ENCODE results near the gene TCP11. TPM values are rescaled to one million over a fixed set of nuclear protein-coding genes. Genes with fewer than 3 reads are reported as not detected.

TCP11 gene
- total and polyA plus RNA-seq, 2 donors (not counting 1 experiment from before 2014, with no cell fraction given): not detected

DNA sequence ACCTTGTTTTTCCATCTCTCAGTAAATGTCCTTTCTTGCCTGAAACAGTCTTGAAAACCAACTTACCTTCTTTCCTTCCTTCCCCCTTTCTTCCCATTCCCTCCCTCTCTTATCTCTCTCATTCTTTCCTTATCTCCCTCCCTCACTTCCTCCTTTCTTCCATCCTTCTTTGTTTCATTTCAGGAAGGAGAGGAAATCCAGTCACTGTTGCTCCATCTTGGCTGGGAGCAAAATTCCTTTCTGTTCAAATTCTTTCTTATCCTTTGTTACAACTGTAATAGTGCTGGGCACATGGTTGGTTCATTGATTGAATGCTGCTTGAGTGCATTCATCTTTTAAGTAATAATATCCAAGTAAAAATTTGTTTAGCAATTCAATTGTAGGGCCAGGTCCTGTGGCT, 17.4 kb upstream of the TCP11 start:
- Histone ChIP-seq H3K9ac (ENCODE audit: low read length) (no peak overlapping the region), H3K27ac (ENCODE audit: low read length in 2 of 2) (no peak overlapping the region), H3K4me3 (ENCODE audit: control extremely low read depth in 1 of 5, extremely low read depth in 1 of 5, insufficient read depth in 1 of 5, low read depth in 2 of 5, low read length in 4 of 5) (no peak overlapping the region), H3K4me1 (ENCODE audit: control insufficient read depth in 2 of 2, insufficient read depth in 2 of 2, low read length in 2 of 2) (no peaks in the 10 kb centered on the region), H3K79me2 (ENCODE audit: control insufficient read depth, insufficient read depth, low read length) (no peaks in the 10 kb centered on the region), H3K9me3 (ENCODE audit: control extremely low read depth in 1 of 3, control insufficient read depth in 2 of 3, insufficient read depth in 1 of 3, low read length in 2 of 3) (no peaks in the 10 kb centered on the region), H3K36me3 (replicated peaks in 1 of 2; ENCODE audit: control extremely low read depth in 1 of 2, control insufficient read depth in 1 of 2, extremely low read depth in 1 of 2, insufficient read depth in 2 of 2, low read length in 1 of 2) (no peaks in the 10 kb centered on the region), H3K4me2 (replicated peaks; ENCODE audit: low read depth, low read length, poor library complexity, severe bottlenecking) (no peak overlapping the region), H2AFZ (ENCODE audit: insufficient read depth, low read depth, low read length, poor library complexity, severe bottlenecking) (no peak overlapping the region), H3K27me3 (replicated peaks in 1 of 4; ENCODE audit: control extremely low read depth in 1 of 4, control insufficient read depth in 3 of 4, insufficient read depth in 4 of 4, low read length in 3 of 4) (peaks cover 0 to 12% (median 1%) of the 10 kb centered on the region in 4 experiments), H4K20me1 (ENCODE audit: control insufficient read depth, insufficient read depth, low read length, poor library complexity, severe bottlenecking) (no peaks in the 10 kb centered on the region)
- DNase-seq (no peak), ATAC-seq (ENCODE audit: low read depth) (no peak)
- ChIA-PET CTCF (no interaction called here), POLR2A (no interaction called here)
- Mint-ChIP-seq H3K27ac (no peak overlapping the region), H3K9me3 (ENCODE audit: insufficient read depth) (no peaks in the 10 kb centered on the region), H3K27me3 (peaks cover 31% of the 10 kb centered on the region), H3K4me3 (no peak overlapping the region), H3K4me1 (no peaks in the 10 kb centered on the region)
- TF ChIP-seq CTCF (IDR thresholded peaks at IDR 0.05) (no peak), EZH2 (IDR thresholded peaks at IDR 0.05; ENCODE audit: borderline replicate concordance, insufficient read depth, low read depth, low read length, poor library complexity, severe bottlenecking) (no peak)
- intact Hi-C loops (cut with micrococcal nuclease): no loop called here

GRCh38 chr6:35154947-35155346, 13.8 kb upstream of the TCP11 start:
- H2AFZ ChIP-seq (ENCODE audit: insufficient read depth, low read depth, low read length, poor library complexity, severe bottlenecking): no peak overlapping the region
- DNase-seq (no peak), ATAC-seq (ENCODE audit: low read depth) (no peak)
- no peaks in the 10 kb centered on the region for H3K79me2 ChIP-seq (ENCODE audit: control insufficient read depth, insufficient read depth, low read length)
- H3K4me3 ChIP-seq (ENCODE audit: control extremely low read depth in 1 of 5, extremely low read depth in 1 of 5, insufficient read depth in 1 of 5, low read depth in 2 of 5, low read length in 4 of 5): no peak overlapping the region
- WGBS (ENCODE audit: insufficient coverage): no CpG with 5 or more reads among the region's 1 CpG
- H3K9me3 ChIP-seq (ENCODE audit: control extremely low read depth in 1 of 3, control insufficient read depth in 2 of 3, insufficient read depth in 1 of 3, low read length in 2 of 3): no peaks in the 10 kb centered on the region
- no peak overlapping the region for H3K27ac ChIP-seq (ENCODE audit: low read length in 2 of 2)
- no peaks in the 10 kb centered on the region for H4K20me1 ChIP-seq (ENCODE audit: control insufficient read depth, insufficient read depth, low read length, poor library complexity, severe bottlenecking)
- H3K27me3 ChIP-seq (replicated peaks in 1 of 4; ENCODE audit: control extremely low read depth in 1 of 4, control insufficient read depth in 3 of 4, insufficient read depth in 4 of 4, low read length in 3 of 4): peaks cover 0 to 2% (median 1%) of the 10 kb centered on the region in 4 experiments
- H3K4me1 ChIP-seq (ENCODE audit: control insufficient read depth in 2 of 2, insufficient read depth in 2 of 2, low read length in 2 of 2): no peaks in the 10 kb centered on the region
- H3K4me2 ChIP-seq (replicated peaks; ENCODE audit: low read depth, low read length, poor library complexity, severe bottlenecking): no peak overlapping the region
- intact Hi-C loops (cut with micrococcal nuclease): no loop called here
- no peaks in the 10 kb centered on the region for H3K4me1 Mint-ChIP-seq
- ChIA-PET POLR2A (no interaction called here), CTCF (no interaction called here)
- no peaks in the 10 kb centered on the region for H3K9me3 Mint-ChIP-seq (ENCODE audit: insufficient read depth)
- H3K27me3 Mint-ChIP-seq: peaks cover 19% of the 10 kb centered on the region
- H3K27ac Mint-ChIP-seq: no peak overlapping the region
- TF ChIP-seq EZH2 (IDR thresholded peaks at IDR 0.05; ENCODE audit: borderline replicate concordance, insufficient read depth, low read depth, low read length, poor library complexity, severe bottlenecking): no peak
- TF ChIP-seq CTCF (IDR thresholded peaks at IDR 0.05): no peak
- no peaks in the 10 kb centered on the region for H3K36me3 ChIP-seq (replicated peaks in 1 of 2; ENCODE audit: control extremely low read depth in 1 of 2, control insufficient read depth in 1 of 2, extremely low read depth in 1 of 2, insufficient read depth in 2 of 2, low read length in 1 of 2)
- no peak overlapping the region for H3K4me3 Mint-ChIP-seq
- no peak overlapping the region for H3K9ac ChIP-seq (ENCODE audit: low read length)

Data from B cell (primary cell).